SK-N-MC (cell line): ENCODE data around the gene MACROD2.

ENCODE experiments used
- DNase-seq: peaks from one replicate; pipeline ENCODE4 v3.0.0-alpha.2; 2011; ENCODE audit warnings: low read depth, low spot score
- H3K27ac ChIP-seq: fragments of 200-600 bp; sonication (generic); 2 replicates; pipeline ENCODE4 v1.5.1; 2016; ENCODE audit warnings: mixed run types
- H3K36me3 ChIP-seq: fragments of 200-600 bp; sonication (generic); 2 replicates; pipeline ENCODE4 v1.6.1; 2017; ENCODE audit warnings: antibody characterized with exemption, low read length, mixed read lengths; ENCODE audit not compliant: insufficient read depth
- H3K4me3 ChIP-seq: fragments of 200-600 bp; sonication (generic); 2 replicates; pipeline ENCODE4 v1.5.1; 2016
- H3K9ac ChIP-seq: fragments of 200-600 bp; sonication (generic); 2 replicates; pipeline ENCODE4 v1.8.0; 2017; ENCODE audit warnings: mixed run types, mixed read lengths; ENCODE audit not compliant: insufficient read length
- H3K9me3 ChIP-seq: fragments of 200-600 bp; sonication (generic); 2 replicates; pipeline ENCODE4 v1.6.1; 2017; ENCODE audit warnings: low read depth, mild to moderate bottlenecking, antibody characterized with exemption, low read length, moderate library complexity, mixed read lengths
- EZH2 ChIP-seq: fragments of 200-600 bp; sonication (generic); IDR thresholded peaks from one replicate; pipeline ENCODE4 v1.6.1; 2017; ENCODE audit warnings: antibody characterized with exemption
- FOXP2 ChIP-seq: optimal IDR thresholded peaks from 2 replicates; pipeline ENCODE3; 2011; ENCODE audit warnings: mild to moderate bottlenecking, moderate library complexity; ENCODE audit not compliant: insufficient read depth; ENCODE audit errors: extremely low read length, control extremely low read depth
- POLR2AphosphoS5 ChIP-seq: IDR thresholded peaks from 2 replicates; pipeline ENCODE4 v1.6.1; 2012; ENCODE audit warnings: mild to moderate bottlenecking, low read depth, low read length, borderline replicate concordance

The MACROD2 gene

DNA sequence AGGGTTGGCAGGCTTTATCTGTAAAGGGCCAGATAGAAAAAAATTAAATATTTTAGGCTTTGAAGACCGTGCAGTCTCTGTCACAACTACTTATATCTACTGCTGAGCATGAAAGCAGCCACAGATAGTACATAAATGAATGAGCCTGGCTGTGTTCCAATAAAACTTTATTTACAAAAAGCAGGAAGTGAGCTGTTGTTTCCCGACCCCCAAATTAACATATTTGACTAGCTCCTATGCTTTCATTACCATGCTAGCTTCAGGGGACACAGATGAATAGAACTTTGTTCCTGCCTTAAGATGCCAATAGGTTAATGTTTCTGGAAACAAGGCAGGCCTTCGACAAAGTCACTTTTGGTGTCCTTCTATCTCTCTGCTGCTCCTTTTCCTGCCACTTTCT is 1400.1 kb downstream of the MACROD2 start:
- H3K9ac ChIP-seq, result no peak overlapping the region
- no peaks in the 10 kb centered on the region for H3K36me3 ChIP-seq
- H3K4me3 ChIP-seq, result peak overlapping the region; percentile 31; the same call in 1 of the 2 replicates
- no peak overlapping the region for H3K27ac ChIP-seq
- peak; percentile 18 for DNase-seq
- H3K9me3 ChIP-seq, result no peaks in the 10 kb centered on the region
- no peak for TF ChIP-seq EZH2
- no peak for TF ChIP-seq FOXP2
- no peak for TF ChIP-seq POLR2AphosphoS5

GRCh38 chr20:15396026-15396425 is 1400.7 kb downstream of the MACROD2 start:
- no peak overlapping the region; the same call in 1 of the 2 replicates for H3K4me3 ChIP-seq
- H3K9me3 ChIP-seq, result no peaks in the 10 kb centered on the region
- TF ChIP-seq POLR2AphosphoS5 (no peak), FOXP2 (no peak)
- H3K36me3 ChIP-seq, result no peaks in the 10 kb centered on the region
- no peak overlapping the region for H3K9ac ChIP-seq
- no peak overlapping the region for H3K27ac ChIP-seq
- no peak for DNase-seq

DNA sequence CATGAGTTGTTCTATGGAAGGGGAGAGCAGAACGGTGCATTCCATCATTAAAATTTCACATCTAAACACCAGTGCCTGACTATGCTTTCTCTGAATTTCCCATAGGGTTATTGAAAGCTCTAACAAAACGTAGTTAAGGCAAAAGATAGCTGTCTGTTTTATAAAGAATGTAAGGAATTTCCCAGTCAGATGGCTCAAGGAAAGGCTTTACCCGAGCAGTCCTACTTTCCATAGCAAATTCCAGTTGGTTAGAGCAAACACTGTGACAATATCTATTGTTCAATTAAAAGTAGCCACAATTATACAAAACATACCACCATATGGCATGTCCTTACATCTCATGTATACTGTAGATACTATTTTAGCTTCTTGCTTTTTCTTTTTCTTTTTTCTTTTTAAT is 1401.6 kb downstream of the MACROD2 start:
- no peak for DNase-seq
- TF ChIP-seq EZH2 (no peak), POLR2AphosphoS5 (no peak), FOXP2 (no peak)
- no peak overlapping the region for H3K9ac ChIP-seq
- no peak overlapping the region for H3K27ac ChIP-seq
- H3K36me3 ChIP-seq, result no peaks in the 10 kb centered on the region
- H3K4me3 ChIP-seq, result no peak overlapping the region
- H3K9me3 ChIP-seq, result no peaks in the 10 kb centered on the region

- TF ChIP-seq FOXP2 (no peak), EZH2 (no peak), POLR2AphosphoS5 (no peak)
- H3K36me3 ChIP-seq, result no peaks in the 10 kb centered on the region
- no peak overlapping the region for H3K4me3 ChIP-seq
- H3K9ac ChIP-seq, result no peak overlapping the region
- no peaks in the 10 kb centered on the region for H3K9me3 ChIP-seq
- H3K27ac ChIP-seq, result no peak overlapping the region
- DNase-seq, result no peak
These were observed 1404.5 kb downstream of the MACROD2 start for GRCh38 chr20:15399781-15400180.

DNA sequence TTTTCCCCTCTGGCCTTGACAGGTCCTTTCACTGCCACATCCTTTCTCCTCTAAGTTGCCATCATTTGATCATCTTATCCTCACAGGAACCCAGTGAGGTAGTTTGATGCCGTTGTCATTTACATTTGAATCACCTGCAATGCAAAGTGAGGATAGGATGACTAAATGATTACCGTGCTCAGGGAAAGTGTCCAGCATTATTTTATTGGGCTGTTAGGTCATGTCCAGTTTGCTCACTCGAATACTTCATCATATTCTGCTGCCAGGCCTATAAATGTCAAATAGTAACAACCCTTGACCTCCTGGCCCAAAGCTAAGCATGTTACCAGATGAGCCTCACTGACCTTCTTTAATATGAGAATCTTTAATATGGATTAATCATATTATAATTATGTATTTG is 1410.8 kb downstream of the MACROD2 start:
- TF ChIP-seq FOXP2 (no peak), POLR2AphosphoS5 (no peak), EZH2 (no peak)
- Histone ChIP-seq H3K4me3 (no peak overlapping the region), H3K9me3 (no peaks in the 10 kb centered on the region), H3K27ac (no peak overlapping the region), H3K9ac (no peak overlapping the region), H3K36me3 (no peaks in the 10 kb centered on the region)
- DNase-seq, result no peak

- H3K4me3 ChIP-seq, result no peak overlapping the region
- H3K27ac ChIP-seq, result no peak overlapping the region
- H3K9me3 ChIP-seq, result no peaks in the 10 kb centered on the region
- H3K36me3 ChIP-seq, result no peaks in the 10 kb centered on the region
- H3K9ac ChIP-seq, result no peak overlapping the region
- no peak for DNase-seq
- TF ChIP-seq EZH2 (no peak), POLR2AphosphoS5 (no peak), FOXP2 (no peak)
These were observed 1416.5 kb downstream of the MACROD2 start for GRCh38 chr20:15411781-15412180.

GRCh38 chr20:15415908-15416307 is 1420.6 kb downstream of the MACROD2 start:
- Histone ChIP-seq H3K9me3 (no peaks in the 10 kb centered on the region), H3K4me3 (no peak overlapping the region), H3K27ac (no peak overlapping the region), H3K9ac (no peak overlapping the region), H3K36me3 (no peaks in the 10 kb centered on the region)
- TF ChIP-seq FOXP2 (no peak), POLR2AphosphoS5 (no peak), EZH2 (no peak)
- no peak for DNase-seq

GRCh38 chr20:15419856-15420255 is 1424.5 kb downstream of the MACROD2 start:
- no peak for DNase-seq
- Histone ChIP-seq H3K9me3 (no peaks in the 10 kb centered on the region), H3K4me3 (no peak overlapping the region), H3K27ac (no peak overlapping the region), H3K36me3 (no peaks in the 10 kb centered on the region), H3K9ac (no peak overlapping the region)
- no peak for TF ChIP-seq FOXP2

DNA sequence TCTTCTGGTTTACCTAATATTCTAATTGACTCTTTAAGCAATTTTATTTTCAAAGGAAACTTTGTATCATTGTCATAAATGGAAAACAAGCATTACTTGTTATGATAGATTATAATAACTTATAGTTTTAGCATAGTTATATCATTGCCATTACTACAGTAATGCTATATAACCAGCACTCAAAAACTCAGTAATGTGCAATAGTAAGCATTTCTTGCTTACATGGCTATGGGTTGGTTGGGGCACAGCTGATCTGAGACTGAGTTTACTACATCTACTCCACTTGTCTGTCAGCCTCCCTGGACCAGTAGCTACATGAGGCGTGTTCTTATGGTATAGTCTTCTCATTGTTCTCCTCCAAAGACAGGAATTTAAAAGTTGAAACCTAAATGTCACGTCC is 1427.7 kb downstream of the MACROD2 start:
- TF ChIP-seq EZH2 (no peak), FOXP2 (no peak)

GRCh38 chr20:15439551-15439950 is 1444.2 kb downstream of the MACROD2 start:
- Histone ChIP-seq H3K4me3 (no peak overlapping the region), H3K36me3 (no peaks in the 10 kb centered on the region), H3K9me3 (no peaks in the 10 kb centered on the region), H3K9ac (no peak overlapping the region), H3K27ac (no peak overlapping the region)
- DNase-seq, result no peak
- TF ChIP-seq FOXP2, result no peak
- TF ChIP-seq POLR2AphosphoS5, result no peak
- no peak for TF ChIP-seq EZH2

More for the DNA sequence above, 1427.7 kb downstream of the MACROD2 start:
- no peaks in the 10 kb centered on the region for H3K9me3 ChIP-seq
- H3K4me3 ChIP-seq, result no peak overlapping the region
- no peaks in the 10 kb centered on the region for H3K36me3 ChIP-seq
- DNase-seq, result no peak
- no peak overlapping the region for H3K27ac ChIP-seq
- no peak overlapping the region for H3K9ac ChIP-seq
